OCI-LY1 (cell line): ENCODE measurements around the gene PRUNE2.
A peak's percentile ranks its signal among the peaks of the same experiment; 100 is the strongest.

Experiments used
- H2AFZ ChIP-seq: fragments of 200-600 bp; sonication (generic), shearing (Covaris generic); 2 replicates; pipeline ENCODE4 v1.6.0; 2014; ENCODE audit warnings: antibody characterized with exemption, mild to moderate bottlenecking, low read length
- H3F3A ChIP-seq: fragments of 200-600 bp; sonication (generic), shearing (Covaris generic); 2 replicates; pipeline ENCODE4 v1.6.0; 2014; ENCODE audit warnings: mild to moderate bottlenecking, antibody characterized with exemption, low read length, moderate library complexity; ENCODE audit not compliant: insufficient read depth
- H3K27ac ChIP-seq: fragments of 200-600 bp; sonication (generic); 2 replicates; pipeline ENCODE4 v1.5.1; 2014; ENCODE audit warnings: low read length, mixed run types, mild to moderate bottlenecking, low read depth; ENCODE audit not compliant: poor library complexity, severe bottlenecking
- H3K27me3 ChIP-seq: fragments of 200-600 bp; sonication (generic); 2 replicates; pipeline ENCODE4 v1.6.0; 2014; ENCODE audit warnings: antibody characterized with exemption, mild to moderate bottlenecking, low read length, moderate library complexity; ENCODE audit not compliant: insufficient read depth
- H3K36me3 ChIP-seq: fragments of 200-600 bp; sonication (generic); 2 replicates; pipeline ENCODE4 v1.6.1; 2014; ENCODE audit warnings: mild to moderate bottlenecking, antibody characterized with exemption, low read length, moderate library complexity, mixed read lengths; ENCODE audit not compliant: insufficient read depth
- H3K4me1 ChIP-seq: fragments of 200-600 bp; sonication (generic); 2 replicates; pipeline ENCODE4 v1.5.1; 2014; ENCODE audit warnings: mild to moderate bottlenecking, low read length, moderate library complexity; ENCODE audit not compliant: insufficient read depth, severe bottlenecking
- H3K4me2 ChIP-seq: fragments of 200-600 bp; sonication (generic), shearing (Covaris generic); 2 replicates; pipeline ENCODE4 v1.6.1; 2014; ENCODE audit warnings: low read length
- H3K4me3 ChIP-seq: fragments of 200-600 bp; sonication (generic); 2 replicates; pipeline ENCODE4 v1.5.1; 2014; ENCODE audit warnings: low read length, low read depth, mild to moderate bottlenecking, mixed read lengths; ENCODE audit not compliant: poor library complexity, severe bottlenecking
- H3K79me2 ChIP-seq: fragments of 200-600 bp; shearing (Covaris generic); 2 replicates; pipeline ENCODE4 v1.6.1; 2016; ENCODE audit warnings: mixed run types, low read length, mixed read lengths; ENCODE audit not compliant: insufficient read depth
- H3K9ac ChIP-seq: fragments of 200-600 bp; sonication (generic), shearing (Covaris generic); 2 replicates; pipeline ENCODE4 v1.6.1; 2014; ENCODE audit warnings: mild to moderate bottlenecking, low read length, mixed read lengths
- H3K9me2 ChIP-seq: fragments of 200-600 bp; sonication (generic), shearing (Covaris generic); 2 replicates; pipeline ENCODE4 v1.6.1; 2014; ENCODE audit warnings: low read depth, mild to moderate bottlenecking, low read length, mixed read lengths
- H3K9me3 ChIP-seq: fragments of 200-600 bp; shearing (Covaris generic); 2 replicates; pipeline ENCODE4 v1.6.1; 2014; ENCODE audit warnings: low read length, mixed read lengths
- H4K20me1 ChIP-seq: fragments of 200-600 bp; sonication (generic), shearing (Covaris generic); 2 replicates; pipeline ENCODE4 v1.6.0; 2016; ENCODE audit warnings: mild to moderate bottlenecking, low read length; ENCODE audit not compliant: insufficient read depth
- EZH2 ChIP-seq: fragments of 200-600 bp; sonication (generic), shearing (Covaris generic); IDR thresholded peaks from 2 replicates; pipeline ENCODE4 v1.8.0; 2017; ENCODE audit warnings: borderline replicate concordance, mixed run types, mild to moderate bottlenecking, antibody characterized with exemption, low read length, moderate library complexity, mixed read lengths
- TF ChIP-seq, protein P1 (sequence below): fragments of 200-600 bp; sonication (generic), shearing (Covaris generic); IDR thresholded peaks from 2 replicates; pipeline ENCODE4 v1.5.1; 2017; ENCODE audit warnings: mild to moderate bottlenecking, antibody characterized with exemption, low read length, moderate library complexity, mixed read lengths

Gene PRUNE2

DNA sequence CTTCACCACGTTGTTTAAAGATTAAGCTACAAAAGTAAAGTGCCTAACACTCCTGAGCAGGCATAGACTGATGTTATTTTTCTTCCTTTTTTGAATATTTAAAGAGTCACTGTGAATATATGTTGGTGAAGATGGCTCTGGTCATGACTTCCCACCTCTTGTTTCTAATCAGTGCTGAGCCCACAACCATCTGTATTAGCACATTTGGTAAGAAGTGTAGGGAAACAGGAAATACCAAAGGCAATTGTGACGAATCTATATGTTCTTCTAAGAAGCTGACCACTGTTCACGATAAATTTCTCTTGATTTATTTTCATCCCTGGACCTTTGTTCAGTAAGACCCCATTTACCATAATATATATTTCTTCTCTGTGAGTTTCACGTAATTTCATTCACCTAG is 249.9 kb downstream of the PRUNE2 start:
- Histone ChIP-seq H3K4me3 (no peak overlapping the region), H2AFZ (no peak overlapping the region), H3K36me3 (no peaks in the 10 kb centered on the region), H3K4me1 (peaks cover 81% of the 10 kb centered on the region), H3K27me3 (no peaks in the 10 kb centered on the region), H4K20me1 (no peaks in the 10 kb centered on the region), H3K27ac (peak overlapping the region; percentile 66), H3K9ac (0 out of 2 replicates have a peak overlapping the region, but pooled peaks have one; percentile 6), H3K9me3 (no peaks in the 10 kb centered on the region), H3F3A (no peaks in the 10 kb centered on the region), H3K79me2 (no peaks in the 10 kb centered on the region), H3K4me2 (peak overlapping the region; percentile 22; the same call in 1 of the 2 replicates), H3K9me2 (no peaks in the 10 kb centered on the region)
- no peak for TF ChIP-seq EZH2
- TF ChIP-seq, protein P1, sequence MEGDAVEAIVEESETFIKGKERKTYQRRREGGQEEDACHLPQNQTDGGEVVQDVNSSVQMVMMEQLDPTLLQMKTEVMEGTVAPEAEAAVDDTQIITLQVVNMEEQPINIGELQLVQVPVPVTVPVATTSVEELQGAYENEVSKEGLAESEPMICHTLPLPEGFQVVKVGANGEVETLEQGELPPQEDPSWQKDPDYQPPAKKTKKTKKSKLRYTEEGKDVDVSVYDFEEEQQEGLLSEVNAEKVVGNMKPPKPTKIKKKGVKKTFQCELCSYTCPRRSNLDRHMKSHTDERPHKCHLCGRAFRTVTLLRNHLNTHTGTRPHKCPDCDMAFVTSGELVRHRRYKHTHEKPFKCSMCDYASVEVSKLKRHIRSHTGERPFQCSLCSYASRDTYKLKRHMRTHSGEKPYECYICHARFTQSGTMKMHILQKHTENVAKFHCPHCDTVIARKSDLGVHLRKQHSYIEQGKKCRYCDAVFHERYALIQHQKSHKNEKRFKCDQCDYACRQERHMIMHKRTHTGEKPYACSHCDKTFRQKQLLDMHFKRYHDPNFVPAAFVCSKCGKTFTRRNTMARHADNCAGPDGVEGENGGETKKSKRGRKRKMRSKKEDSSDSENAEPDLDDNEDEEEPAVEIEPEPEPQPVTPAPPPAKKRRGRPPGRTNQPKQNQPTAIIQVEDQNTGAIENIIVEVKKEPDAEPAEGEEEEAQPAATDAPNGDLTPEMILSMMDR = no peak

DNA sequence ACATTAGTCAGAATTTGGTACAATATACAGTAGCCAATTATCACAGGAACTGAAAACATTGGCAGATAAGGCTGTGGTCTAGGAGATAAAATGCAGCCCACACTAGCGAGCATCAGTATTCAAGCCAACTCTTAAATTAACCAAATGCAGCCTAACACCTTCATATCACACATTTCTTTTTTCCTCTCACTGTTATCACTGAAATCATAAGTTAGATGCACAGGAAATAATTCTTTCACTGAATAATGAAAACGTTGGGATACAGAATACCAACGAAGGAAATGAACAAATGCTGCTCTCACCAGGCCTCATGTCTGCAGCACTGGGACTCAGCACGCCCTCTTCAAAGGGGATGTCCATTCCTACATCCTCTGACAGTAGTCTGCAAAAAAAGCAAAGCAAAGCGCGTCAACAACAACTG is 250.8 kb downstream of the PRUNE2 start:
- no peak overlapping the region for H3K9ac ChIP-seq
- TF ChIP-seq EZH2 = no peak
- TF ChIP-seq, protein P1 = no peak
- H3K4me3 ChIP-seq = no peak overlapping the region
- H2AFZ ChIP-seq = no peak overlapping the region
- H3F3A ChIP-seq = no peaks in the 10 kb centered on the region
- H3K27ac ChIP-seq = peak overlapping the region; percentile 66
- no peaks in the 10 kb centered on the region for H3K9me3 ChIP-seq
- no peaks in the 10 kb centered on the region for H3K9me2 ChIP-seq
- H3K36me3 ChIP-seq = no peaks in the 10 kb centered on the region
- peak overlapping the region; percentile 24; the same call in 1 of the 2 replicates for H3K4me2 ChIP-seq
- H3K4me1 ChIP-seq = peaks cover 89% of the 10 kb centered on the region
- no peaks in the 10 kb centered on the region for H3K27me3 ChIP-seq
- no peaks in the 10 kb centered on the region for H4K20me1 ChIP-seq
- H3K79me2 ChIP-seq = no peaks in the 10 kb centered on the region

DNA sequence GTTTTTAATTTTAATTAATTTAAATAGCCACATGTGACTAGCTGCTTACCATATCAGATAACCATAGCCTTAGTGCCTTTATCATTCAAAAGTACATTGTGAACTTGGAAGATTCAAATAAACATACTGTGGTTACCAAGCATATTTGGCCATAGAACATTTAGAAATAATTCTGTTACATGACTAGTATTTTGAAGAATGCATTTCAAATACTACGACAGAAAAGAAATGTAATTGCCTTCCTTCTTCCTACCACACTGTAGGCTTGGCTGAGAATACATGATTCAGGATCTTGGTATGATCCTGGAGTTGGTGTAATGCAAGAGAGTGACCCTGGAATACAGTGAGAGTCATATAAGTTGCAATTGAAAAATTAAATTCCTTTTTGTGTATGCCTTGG is 251.3 kb downstream of the PRUNE2 start:
- Histone ChIP-seq H3F3A (no peaks in the 10 kb centered on the region), H3K36me3 (no peaks in the 10 kb centered on the region), H3K9me3 (no peaks in the 10 kb centered on the region), H3K9ac (no peak overlapping the region), H4K20me1 (no peaks in the 10 kb centered on the region), H3K79me2 (no peaks in the 10 kb centered on the region), H2AFZ (no peak overlapping the region), H3K9me2 (no peaks in the 10 kb centered on the region), H3K27me3 (no peaks in the 10 kb centered on the region), H3K4me2 (no peak overlapping the region), H3K4me3 (no peak overlapping the region), H3K4me1 (peaks cover 89% of the 10 kb centered on the region), H3K27ac (peak overlapping the region; percentile 66)
- TF ChIP-seq, protein P1 = no peak
- no peak for TF ChIP-seq EZH2
